GM10847 (cell line): Measurements from ENCODE around the gene OR8B2.

Experiments
- POLR2A ChIP-seq: IDR thresholded peaks from 2 replicates; pipeline ENCODE4 v1.6.1; 2011; ENCODE audit not compliant: insufficient read length; ENCODE audit errors: extremely low read depth

The OR8B2 gene

GRCh38 chr11:124339396-124340141 lies 44.7 kb downstream of the OR8B2 start:
- TF ChIP-seq POLR2A, result no peak
